Naive thymus-derived CD4-positive, alpha-beta T cell (primary cell): Measurements from ENCODE around the gene MAPK7. TPM values are rescaled to one million over a fixed set of nuclear protein-coding genes. Genes with fewer than 3 reads are reported as not detected.

Source experiments
- ATAC-seq: fragments of 150-1000 bp; cut with Tn5 transposase; 2 replicates; pipeline ENCODE4 v1.10.0; 2021; ENCODE audit warnings: mild to moderate bottlenecking, moderate library complexity
- CTCF ChIA-PET: fragments of 350-600 bp; sonication (Branson Sonifier 250); formaldehyde crosslinking; loops from one replicate; lab custom pipeline; 2021; ENCODE audit warnings: antibody characterized with exemption; lab: Charles Lee
- POLR2A ChIA-PET: fragments of 350-600 bp; sonication (Branson Sonifier 250); formaldehyde crosslinking; loops from one replicate; lab custom pipeline; 2021; ENCODE audit warnings: antibody characterized with exemption, inconsistent platforms; lab: Charles Lee
- DNase-seq, 9 donors: peaks; one replicate each; pipeline versions ENCODE4 v3.0.0 to v3.0.0-alpha.2; 2020 to 2022; ENCODE audit warnings: mixed read lengths in 1 of 9
- H3K27ac ChIP-seq: one replicate; pipeline ENCODE4 v1.7.0; 2013; ENCODE audit warnings: mild to moderate bottlenecking, low read depth, low read length, moderate library complexity
- H3K27me3 ChIP-seq, 2 donors: one replicate each; pipeline ENCODE4 v1.7.0; 2013; ENCODE audit warnings: low read length in 2 of 2, mild to moderate bottlenecking in 2 of 2, moderate library complexity in 2 of 2; ENCODE audit not compliant: control insufficient read depth in 2 of 2, insufficient read depth in 2 of 2
- H3K36me3 ChIP-seq, 3 experiments: 1 replicate in 2 of 3; 2 replicates in 1 of 3; pipeline ENCODE4 v1.7.0; 2013; ENCODE audit warnings: low read length in 3 of 3, mild to moderate bottlenecking in 3 of 3, moderate library complexity in 1 of 3; ENCODE audit not compliant: insufficient read depth in 3 of 3, control insufficient read depth in 2 of 3
- H3K4me1 ChIP-seq, 2 donors: one replicate each; pipeline ENCODE4 v1.7.0; 2013; ENCODE audit warnings: low read length in 2 of 2, mild to moderate bottlenecking in 2 of 2, moderate library complexity in 1 of 2; ENCODE audit not compliant: control insufficient read depth in 2 of 2, insufficient read depth in 2 of 2
- H3K4me3 ChIP-seq: 2 replicates; pipeline ENCODE4 v1.7.0; 2013; ENCODE audit warnings: mild to moderate bottlenecking, low read length
- H3K9me3 ChIP-seq, 3 experiments: 1 replicate in 2 of 3; 2 replicates in 1 of 3; pipeline ENCODE4 v1.7.0; 2013; ENCODE audit warnings: low read length in 3 of 3; ENCODE audit not compliant: control insufficient read depth in 2 of 3
- H3K27ac Mint-ChIP-seq, 9 donors: one replicate each; pipeline ENCODE4 v1.8.0; 2020 to 2022; ENCODE audit warnings: mixed read lengths in 9 of 9, mild to moderate bottlenecking in 8 of 9, moderate library complexity in 5 of 9, inconsistent platforms in 2 of 9
- H3K27me3 Mint-ChIP-seq, 5 donors: one replicate each; pipeline ENCODE4 v1.8.0; 2021 to 2022; ENCODE audit warnings: mixed read lengths in 5 of 5, mild to moderate bottlenecking in 1 of 5
- H3K36me3 Mint-ChIP-seq, 5 donors: one replicate each; pipeline ENCODE4 v1.8.0; 2020 to 2022; ENCODE audit warnings: mixed read lengths in 5 of 5, mild to moderate bottlenecking in 3 of 5, inconsistent platforms in 1 of 5
- H3K4me1 Mint-ChIP-seq, 7 donors: one replicate each; pipeline ENCODE4 v1.8.0; 2020 to 2022; ENCODE audit warnings: mixed read lengths in 7 of 7, mild to moderate bottlenecking in 3 of 7, inconsistent platforms in 1 of 7
- H3K4me3 Mint-ChIP-seq, 10 donors: one replicate each; pipeline ENCODE4 v1.8.0; 2020 to 2022; ENCODE audit warnings: mild to moderate bottlenecking in 10 of 10, mixed read lengths in 10 of 10, moderate library complexity in 6 of 10, inconsistent platforms in 2 of 10
- H3K9me3 Mint-ChIP-seq, 11 donors: one replicate each; pipeline ENCODE4 v1.8.0; 2020 to 2022; ENCODE audit warnings: mixed read lengths in 11 of 11, mild to moderate bottlenecking in 4 of 11, inconsistent platforms in 1 of 11, moderate library complexity in 1 of 11
- intact Hi-C, 2 donors: fragments of 100-400 bp; cut with micrococcal nuclease; formaldehyde crosslinking; loops; one replicate each; pipeline ENCODE4 v1.15.1; 2023
- polyA plus RNA-seq, 2 donors: library from polyadenylated mRNA; unstranded; fragments of 300-500 nt; fragmentation: Illumina TruSeq; gene quantifications; one replicate each; pipeline ENCODE4 v1.2.3, GENCODE V29; 2021
- total RNA-seq, 6 experiments: library from RNA in 5 of 6; stranded (reverse) in 5 of 6; gene quantifications; 1 replicate in 5 of 6; 2 replicates in 1 of 6; pipeline ENCODE4 v1.2.3 and lab custom pipeline; 2021 to 2026

Gene MAPK7
- total and polyA plus RNA-seq, 7 experiments from 2014 or later, result 4.3 to 50.5 (median 25.7) TPM

GRCh38 chr17:19398301-19399181 lies 20.2 kb downstream of the MAPK7 start:
- no peaks in the 10 kb centered on the region for H3K27me3 ChIP-seq
- H3K27ac Mint-ChIP-seq, result no peak overlapping the region
- DNase-seq, result no peak
- H3K4me1 ChIP-seq, result no peaks in the 10 kb centered on the region
- H3K36me3 Mint-ChIP-seq, result peaks cover 0 to 5% (median 0%) of the 10 kb centered on the region in 5 donors
- H3K9me3 Mint-ChIP-seq, result peaks cover 0 to 1% (median 0%) of the 10 kb centered on the region in 11 donors
- intact Hi-C loops, result no loop called here
- H3K4me1 Mint-ChIP-seq, result peaks cover 0 to 3% (median 0%) of the 10 kb centered on the region in 7 donors
- no peak overlapping the region for H3K4me3 ChIP-seq
- H3K9me3 ChIP-seq, result no peaks in the 10 kb centered on the region
- H3K27me3 Mint-ChIP-seq, result peaks cover 0 to 29% (median 6%) of the 10 kb centered on the region in 5 donors
- H3K36me3 ChIP-seq, result no peaks in the 10 kb centered on the region
- H3K27ac ChIP-seq, result no peak overlapping the region
- H3K4me3 Mint-ChIP-seq, result no peak overlapping the region
- ChIA-PET CTCF (no interaction called here), POLR2A (no interaction called here)
- peak; percentile 91 for ATAC-seq

GRCh38 chr17:19399750-19400450 lies 21.6 kb downstream of the MAPK7 start:
- no peaks in the 10 kb centered on the region for H3K4me1 ChIP-seq
- Mint-ChIP-seq H3K4me3 (no peak overlapping the region), H3K4me1 (peaks cover 0 to 3% (median 0%) of the 10 kb centered on the region in 7 donors), H3K27me3 (peaks cover 0 to 19% (median 6%) of the 10 kb centered on the region in 5 donors), H3K27ac (no peak overlapping the region), H3K36me3 (peaks cover 0 to 5% (median 0%) of the 10 kb centered on the region in 5 donors), H3K9me3 (peaks cover 0 to 4% (median 0%) of the 10 kb centered on the region in 11 donors)
- no peak for ATAC-seq
- H3K9me3 ChIP-seq, result no peaks in the 10 kb centered on the region
- intact Hi-C loops, result no loop called here
- ChIA-PET POLR2A (no interaction called here), CTCF (interaction anchor here (0.5 kb wide), 1 partner anchor 140 kb away, joined by 3 read pairs; no protein-coding TSS in a partner anchor)
- DNase-seq, result no peak
- H3K27me3 ChIP-seq, result no peaks in the 10 kb centered on the region
- no peak overlapping the region for H3K4me3 ChIP-seq
- no peaks in the 10 kb centered on the region for H3K36me3 ChIP-seq
- no peak overlapping the region for H3K27ac ChIP-seq

GRCh38 chr17:19401321-19402010 lies 23.2 kb downstream of the MAPK7 start:
- Mint-ChIP-seq H3K4me1 (peaks cover 0 to 3% (median 0%) of the 10 kb centered on the region in 7 donors), H3K9me3 (peaks cover 0 to 4% (median 0%) of the 10 kb centered on the region in 11 donors), H3K36me3 (peaks cover 0 to 4% (median 0%) of the 10 kb centered on the region in 5 donors), H3K4me3 (no peak overlapping the region), H3K27ac (no peak overlapping the region), H3K27me3 (peaks cover 0 to 12% (median 6%) of the 10 kb centered on the region in 5 donors)
- DNase-seq (no peak), ATAC-seq (no peak)
- Histone ChIP-seq H3K27me3 (no peaks in the 10 kb centered on the region), H3K27ac (no peak overlapping the region), H3K36me3 (no peaks in the 10 kb centered on the region), H3K9me3 (no peaks in the 10 kb centered on the region), H3K4me3 (no peak overlapping the region), H3K4me1 (no peaks in the 10 kb centered on the region)
- POLR2A ChIA-PET, result no interaction called here
- CTCF ChIA-PET, result no interaction called here
- intact Hi-C loops, result no loop called here

GRCh38 chr17:19402171-19402570 lies 23.9 kb downstream of the MAPK7 start:
- Histone ChIP-seq H3K4me1 (no peaks in the 10 kb centered on the region), H3K27ac (no peak overlapping the region), H3K36me3 (no peaks in the 10 kb centered on the region), H3K27me3 (no peaks in the 10 kb centered on the region), H3K9me3 (no peaks in the 10 kb centered on the region), H3K4me3 (no peak overlapping the region)
- no peak for DNase-seq
- intact Hi-C loops, result no loop called here
- Mint-ChIP-seq H3K4me1 (peaks cover 0 to 3% (median 0%) of the 10 kb centered on the region in 7 donors), H3K27me3 (peaks cover 0 to 9% (median 6%) of the 10 kb centered on the region in 5 donors), H3K36me3 (peaks cover 0 to 4% (median 0%) of the 10 kb centered on the region in 5 donors), H3K9me3 (peaks cover 0 to 4% (median 0%) of the 10 kb centered on the region in 11 donors), H3K27ac (no peak overlapping the region), H3K4me3 (no peak overlapping the region)
- ChIA-PET POLR2A (no interaction called here), CTCF (no interaction called here)
- ATAC-seq, result no peak

GRCh38 chr17:19403021-19403420 lies 24.7 kb downstream of the MAPK7 start:
- Histone ChIP-seq H3K27ac (no peak overlapping the region), H3K27me3 (no peaks in the 10 kb centered on the region), H3K36me3 (no peaks in the 10 kb centered on the region), H3K4me3 (no peak overlapping the region), H3K9me3 (no peaks in the 10 kb centered on the region), H3K4me1 (no peaks in the 10 kb centered on the region)
- Mint-ChIP-seq H3K9me3 (peaks cover 0 to 4% (median 0%) of the 10 kb centered on the region in 11 donors), H3K27ac (no peak overlapping the region), H3K4me3 (no peak overlapping the region), H3K36me3 (peaks cover 0 to 4% (median 0%) of the 10 kb centered on the region in 5 donors), H3K4me1 (peaks cover 0 to 3% (median 0%) of the 10 kb centered on the region in 7 donors), H3K27me3 (peaks cover 0 to 9% (median 6%) of the 10 kb centered on the region in 5 donors)
- ChIA-PET CTCF (no interaction called here), POLR2A (no interaction called here)
- no peak for DNase-seq
- intact Hi-C loops, result no loop called here
- ATAC-seq, result no peak

GRCh38 chr17:19404264-19404663 lies 26.0 kb downstream of the MAPK7 start:
- Mint-ChIP-seq H3K27ac (no peak overlapping the region), H3K4me1 (no peaks in the 10 kb centered on the region), H3K27me3 (peaks cover 0 to 8% (median 5%) of the 10 kb centered on the region in 5 donors), H3K9me3 (peaks cover 0 to 4% (median 0%) of the 10 kb centered on the region in 11 donors), H3K36me3 (peaks cover 0 to 4% (median 0%) of the 10 kb centered on the region in 5 donors), H3K4me3 (no peak overlapping the region)
- CTCF ChIA-PET, result no interaction called here
- ATAC-seq, result no peak
- Histone ChIP-seq H3K27ac (no peak overlapping the region), H3K4me3 (no peak overlapping the region), H3K4me1 (no peaks in the 10 kb centered on the region), H3K9me3 (no peaks in the 10 kb centered on the region), H3K27me3 (no peaks in the 10 kb centered on the region), H3K36me3 (no peaks in the 10 kb centered on the region)
- DNase-seq, result no peak
- intact Hi-C loops, result no loop called here
- POLR2A ChIA-PET, result no interaction called here
